RPMI7951 (cell line): ENCODE results near the gene ARPC1A. TPM values are rescaled to one million over a fixed set of nuclear protein-coding genes. Genes with fewer than 3 reads are reported as not detected.
A peak's percentile ranks its signal among the peaks of the same experiment; 100 is the strongest.
"Not testable (repeated sequence)": the region's sequence is repeated elsewhere in the genome, so short reads cannot be mapped to it uniquely, and the experiment has no call there.

Experiments used
- DNase-seq: peaks from one replicate; pipeline ENCODE4 v3.0.0-alpha.2; 2012; ENCODE audit warnings: low read depth
- total RNA-seq: library from RNA; depleted of rRNA; stranded (reverse); fragments of >200 nt; shearing (Covaris generic); gene quantifications from 2 replicates; pipeline ENCODE4 v1.2.3, GENCODE V29; 2014

Gene ARPC1A
- total RNA-seq, 1 experiment from 2014 or later, result 266 TPM

GRCh38 chr7:99322659-99323058 lies 3.0 kb upstream of the ARPC1A start:
- DNase-seq, result not testable (repeated sequence)

GRCh38 chr7:99324559-99324958 lies 1.1 kb upstream of the ARPC1A start:
- no peak for DNase-seq

- DNase-seq, result no peak
These were observed 651 bp upstream of the ARPC1A start for GRCh38 chr7:99325001-99325493.

- no peak for DNase-seq
These were observed 697 bp downstream of the ARPC1A start for GRCh38 chr7:99326408-99326782.

- DNase-seq, result peak; percentile 60
These were observed 4.7 kb downstream of the ARPC1A start for GRCh38 chr7:99330314-99330961.

GRCh38 chr7:99331002-99331401 lies 5.3 kb downstream of the ARPC1A start:
- peak; percentile 4 for DNase-seq

- DNase-seq, result no peak
These were observed 13.9 kb downstream of the ARPC1A start for GRCh38 chr7:99339595-99339994.

- no peak for DNase-seq
These were observed 15.0 kb downstream of the ARPC1A start for GRCh38 chr7:99340659-99341058.

- no peak for DNase-seq
These were observed 18.5 kb downstream of the ARPC1A start for GRCh38 chr7:99344061-99344647.

GRCh38 chr7:99350641-99351040 lies 24.9 kb downstream of the ARPC1A start:
- not testable (repeated sequence) for DNase-seq

GRCh38 chr7:99352247-99352646 lies 26.5 kb downstream of the ARPC1A start:
- DNase-seq, result no peak

- DNase-seq, result no peak
These were observed 29.4 kb downstream of the ARPC1A start for GRCh38 chr7:99355098-99355497.

GRCh38 chr7:99357701-99358490 lies 32.2 kb downstream of the ARPC1A start:
- DNase-seq, result peak; percentile 72

GRCh38 chr7:99358521-99358920 lies 32.8 kb downstream of the ARPC1A start:
- not testable (repeated sequence) for DNase-seq

- DNase-seq, result no peak
These were observed 33.9 kb downstream of the ARPC1A start for GRCh38 chr7:99359465-99360154.

- DNase-seq, result peak; percentile 70
These were observed 37.1 kb downstream of the ARPC1A start for GRCh38 chr7:99362801-99363200.

- DNase-seq, result no peak
These were observed 37.6 kb downstream of the ARPC1A start for GRCh38 chr7:99363286-99363685.

- DNase-seq, result no peak
These were observed 39.8 kb downstream of the ARPC1A start for GRCh38 chr7:99365318-99366141.

GRCh38 chr7:99366646-99367045 lies 40.9 kb downstream of the ARPC1A start:
- DNase-seq, result no peak

GRCh38 chr7:99368750-99369389 lies 43.2 kb downstream of the ARPC1A start:
- no peak for DNase-seq
